Chondrocyte (in vitro differentiated cells): ENCODE data around the gene ZNF559. TPM values are rescaled to one million over a fixed set of nuclear protein-coding genes. Genes with fewer than 3 reads are reported as not detected.

Source experiments
- DNase-seq: peaks from one replicate; pipeline ENCODE4 v3.0.0; 2021; ENCODE audit warnings: mixed read lengths, low spot score
- H3K27ac Mint-ChIP-seq: one replicate; pipeline ENCODE4 v1.8.0; 2021; ENCODE audit warnings: mild to moderate bottlenecking, moderate library complexity, mixed read lengths; ENCODE audit not compliant: unreplicated experiment
- H3K27me3 Mint-ChIP-seq: 2 replicates; pipeline ENCODE4 v1.8.0; 2021; ENCODE audit warnings: low read depth, mixed read lengths
- H3K36me3 Mint-ChIP-seq: 2 replicates; pipeline ENCODE4 v1.8.0; 2021; ENCODE audit warnings: low read depth, mixed read lengths
- H3K4me1 Mint-ChIP-seq: 2 replicates; pipeline ENCODE4 v1.8.0; 2021; ENCODE audit warnings: low read depth, mild to moderate bottlenecking, mixed read lengths
- H3K4me3 Mint-ChIP-seq: one replicate; pipeline ENCODE4 v1.8.0; 2021; ENCODE audit warnings: mild to moderate bottlenecking, moderate library complexity, mixed read lengths; ENCODE audit not compliant: unreplicated experiment
- H3K9me3 Mint-ChIP-seq: 2 replicates; pipeline ENCODE4 v1.8.0; 2021; ENCODE audit warnings: low read depth, mixed read lengths
- CTCF ChIP-seq: fragments of 200-600 bp; sonication (generic); IDR thresholded peaks from 2 replicates; pipeline ENCODE4 v1.5.0; 2021; ENCODE audit warnings: antibody characterized with exemption, mild to moderate bottlenecking, moderate library complexity
- total RNA-seq: library from RNA; stranded (reverse); gene quantifications from 3 replicates; pipeline ENCODE4 v1.2.1, GENCODE V29; 2021

Gene ZNF559
- total RNA-seq, 1 donor from 2014 or later: 10.8 TPM

DNA sequence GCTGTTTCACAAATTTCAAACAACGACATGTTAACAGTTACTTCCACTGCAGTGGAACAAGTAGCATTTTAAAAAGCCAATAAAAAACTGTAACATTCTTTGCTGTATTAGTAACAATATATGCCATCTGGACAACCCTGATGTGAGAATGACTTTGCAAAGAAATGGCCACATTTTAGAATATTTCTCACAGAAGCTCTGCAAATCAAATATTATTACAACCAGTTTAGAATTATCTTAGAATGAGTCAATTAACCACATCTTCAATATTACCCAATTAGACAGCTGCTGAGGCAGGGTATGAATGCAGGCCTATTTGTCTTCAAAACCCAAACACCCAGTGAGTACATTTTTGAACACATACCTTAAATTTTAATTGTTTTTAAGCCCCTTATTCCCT lies 17.5 kb upstream of the ZNF559 start:
- H3K9me3 Mint-ChIP-seq: peaks cover 27% of the 10 kb centered on the region
- DNase-seq: no peak
- TF ChIP-seq CTCF: no peak
- no peaks in the 10 kb centered on the region for H3K27me3 Mint-ChIP-seq
- peak overlapping the region; percentile 67 for H3K27ac Mint-ChIP-seq
- H3K4me1 Mint-ChIP-seq: peaks cover 25% of the 10 kb centered on the region
- peaks cover 37% of the 10 kb centered on the region for H3K36me3 Mint-ChIP-seq
- no peak overlapping the region for H3K4me3 Mint-ChIP-seq

- no peak for DNase-seq
- Mint-ChIP-seq H3K4me3 (peak overlapping the region; percentile 96), H3K36me3 (peaks cover 23% of the 10 kb centered on the region), H3K9me3 (peaks cover 16% of the 10 kb centered on the region), H3K4me1 (peaks cover 25% of the 10 kb centered on the region), H3K27me3 (no peaks in the 10 kb centered on the region), H3K27ac (peak overlapping the region; percentile 27)
- no peak for TF ChIP-seq CTCF
These were observed 15.7 kb upstream of the ZNF559 start for GRCh38 chr19:9308091-9308770.

DNA sequence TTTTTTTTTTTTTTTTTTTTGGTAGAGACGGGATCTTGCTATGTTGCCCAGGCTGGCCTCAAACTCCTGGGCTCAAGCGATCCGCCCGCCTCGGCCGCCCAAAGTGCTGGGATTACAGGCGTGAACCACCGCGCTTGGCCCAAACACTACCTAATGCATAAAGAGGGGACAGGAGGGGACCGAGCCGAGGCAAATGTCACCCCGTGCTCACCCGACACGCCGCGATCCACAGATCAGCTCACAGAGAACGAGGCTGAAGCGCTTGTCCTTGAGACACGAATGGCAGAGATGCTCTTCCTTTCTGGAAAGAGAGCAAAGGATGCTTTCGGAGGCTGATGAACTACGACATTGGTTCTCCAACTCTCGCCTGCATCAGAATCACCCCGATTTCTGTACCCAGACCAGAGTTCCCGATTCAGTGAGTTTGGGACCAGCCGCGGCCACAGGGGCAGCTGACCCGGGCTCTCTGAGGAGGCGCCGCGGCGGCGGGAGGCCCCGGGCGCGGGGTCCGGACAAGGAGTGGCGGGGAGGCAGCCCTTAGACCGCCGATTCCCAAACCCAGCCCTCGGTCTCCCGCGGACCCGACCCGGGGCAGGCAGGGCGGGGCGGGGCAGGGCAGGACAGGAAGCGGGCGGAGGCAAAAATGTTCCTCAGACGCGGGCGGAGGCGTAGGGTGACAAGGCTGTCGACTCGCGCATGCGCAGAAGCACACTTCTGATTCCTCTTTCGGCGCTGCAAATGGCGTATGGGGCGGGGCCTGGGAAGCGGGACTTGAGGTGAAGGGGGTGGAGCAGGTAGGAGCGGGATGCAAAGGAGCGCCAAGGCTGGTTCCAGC lies 14.6 kb upstream of the ZNF559 start, which contains the start of gene ZNF699:
Gene ZNF699, minus strand, starts transcription at position 700 of the 835 bp plus-strand sequence. CDS start 4,719 bp downstream, outside the sequence.
- no peaks in the 10 kb centered on the region for H3K27me3 Mint-ChIP-seq
- peaks cover 22% of the 10 kb centered on the region for H3K9me3 Mint-ChIP-seq
- H3K27ac Mint-ChIP-seq: peak within 1 kb of the TSS; percentile 95
- TF ChIP-seq CTCF: peak; percentile 20
- H3K36me3 Mint-ChIP-seq: peaks cover 15% of the 10 kb centered on the region
- H3K4me1 Mint-ChIP-seq: peaks cover 25% of the 10 kb centered on the region
- peak; percentile 99 for DNase-seq
- peak within 1 kb of the TSS; percentile 96 for H3K4me3 Mint-ChIP-seq

DNA sequence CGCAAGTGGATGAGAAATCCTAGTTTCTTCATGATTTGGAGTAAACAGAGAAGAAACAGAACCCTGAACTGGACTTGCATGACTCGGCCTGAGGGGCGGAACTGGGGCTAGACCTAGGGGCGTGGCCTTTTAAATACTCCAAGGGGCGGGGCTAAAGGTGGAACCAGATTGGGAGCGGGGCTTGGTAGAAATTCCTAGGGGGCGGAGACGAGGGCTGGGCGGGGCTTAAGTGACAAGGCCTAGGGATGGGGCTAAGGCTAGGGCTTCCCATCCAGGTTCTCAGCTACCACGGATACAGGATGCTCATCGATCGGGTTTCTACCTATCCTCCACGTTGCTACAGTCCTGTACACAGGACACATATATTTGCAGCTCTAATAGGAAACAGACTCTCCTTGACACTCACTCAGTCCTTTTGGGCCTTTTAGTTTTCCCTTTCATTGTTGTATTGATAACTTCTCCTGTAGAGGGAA lies 14.0 kb upstream of the ZNF559 start:
- no peak for DNase-seq
- Mint-ChIP-seq H3K9me3 (peaks cover 19% of the 10 kb centered on the region), H3K27me3 (no peaks in the 10 kb centered on the region), H3K4me1 (peaks cover 24% of the 10 kb centered on the region), H3K4me3 (peak overlapping the region; percentile 96), H3K36me3 (peaks cover 10% of the 10 kb centered on the region), H3K27ac (peak overlapping the region; percentile 95)
- no peak for TF ChIP-seq CTCF

DNA sequence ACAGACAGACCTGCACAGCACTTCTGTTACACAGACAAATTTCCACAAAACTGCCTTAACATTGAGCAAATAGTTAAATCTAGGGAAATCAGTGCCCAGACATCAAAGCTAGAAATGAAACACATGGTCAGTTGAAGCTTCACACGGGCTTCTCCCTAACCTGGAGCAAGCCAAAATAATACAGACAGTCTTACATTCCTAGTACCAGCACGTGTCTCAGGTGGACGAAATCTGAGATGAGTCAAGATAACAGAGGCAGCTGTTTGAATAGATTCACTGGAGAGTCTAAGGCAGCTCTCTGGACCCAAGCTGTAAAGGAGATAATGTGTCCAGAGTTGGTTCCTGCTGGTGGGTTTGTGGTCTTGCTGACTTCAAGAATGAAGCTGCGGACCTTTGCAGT lies 10.2 kb upstream of the ZNF559 start:
- no peak for TF ChIP-seq CTCF
- no peak overlapping the region for H3K4me3 Mint-ChIP-seq
- H3K27ac Mint-ChIP-seq: no peak overlapping the region
- no peaks in the 10 kb centered on the region for H3K36me3 Mint-ChIP-seq
- H3K9me3 Mint-ChIP-seq: peaks cover 31% of the 10 kb centered on the region
- no peaks in the 10 kb centered on the region for H3K27me3 Mint-ChIP-seq
- no peak for DNase-seq
- H3K4me1 Mint-ChIP-seq: peaks cover under 1% of the 10 kb centered on the region
